ENCODE results near the gene PDPN. TPM values are rescaled to one million over a fixed set of nuclear protein-coding genes. Genes with fewer than 3 reads are reported as not detected.

Gene PDPN
- total and polyA plus RNA-seq, 9 of the 15 experiments (the other 6 are each of a cell fraction or from before 2014, with no cell fraction given): 0.11 TPM; not detected in 8

- TF ChIP-seq, protein P1, sequence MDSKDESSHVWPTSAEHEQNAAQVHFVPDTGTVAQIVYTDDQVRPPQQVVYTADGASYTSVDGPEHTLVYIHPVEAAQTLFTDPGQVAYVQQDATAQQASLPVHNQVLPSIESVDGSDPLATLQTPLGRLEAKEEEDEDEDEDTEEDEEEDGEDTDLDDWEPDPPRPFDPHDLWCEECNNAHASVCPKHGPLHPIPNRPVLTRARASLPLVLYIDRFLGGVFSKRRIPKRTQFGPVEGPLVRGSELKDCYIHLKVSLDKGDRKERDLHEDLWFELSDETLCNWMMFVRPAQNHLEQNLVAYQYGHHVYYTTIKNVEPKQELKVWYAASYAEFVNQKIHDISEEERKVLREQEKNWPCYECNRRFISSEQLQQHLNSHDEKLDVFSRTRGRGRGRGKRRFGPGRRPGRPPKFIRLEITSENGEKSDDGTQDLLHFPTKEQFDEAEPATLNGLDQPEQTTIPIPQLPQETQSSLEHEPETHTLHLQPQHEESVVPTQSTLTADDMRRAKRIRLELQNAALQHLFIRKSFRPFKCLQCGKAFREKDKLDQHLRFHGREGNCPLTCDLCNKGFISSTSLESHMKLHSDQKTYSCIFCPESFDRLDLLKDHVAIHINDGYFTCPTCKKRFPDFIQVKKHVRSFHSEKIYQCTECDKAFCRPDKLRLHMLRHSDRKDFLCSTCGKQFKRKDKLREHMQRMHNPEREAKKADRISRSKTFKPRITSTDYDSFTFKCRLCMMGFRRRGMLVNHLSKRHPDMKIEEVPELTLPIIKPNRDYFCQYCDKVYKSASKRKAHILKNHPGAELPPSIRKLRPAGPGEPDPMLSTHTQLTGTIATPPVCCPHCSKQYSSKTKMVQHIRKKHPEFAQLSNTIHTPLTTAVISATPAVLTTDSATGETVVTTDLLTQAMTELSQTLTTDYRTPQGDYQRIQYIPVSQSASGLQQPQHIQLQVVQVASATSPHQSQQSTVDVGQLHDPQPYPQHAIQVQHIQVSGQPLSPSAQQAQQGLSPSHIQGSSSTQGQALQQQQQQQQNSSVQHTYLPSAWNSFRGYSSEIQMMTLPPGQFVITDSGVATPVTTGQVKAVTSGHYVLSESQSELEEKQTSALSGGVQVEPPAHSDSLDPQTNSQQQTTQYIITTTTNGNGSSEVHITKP (IDR thresholded peaks at IDR 0.05; ENCODE audit: partially characterized antibody): no peak
- TF ChIP-seq ZNF436 (CRISPR knock-in tag; IDR thresholded peaks at IDR 0.05) (no peak), LARP7 (IDR thresholded peaks at IDR 0.05) (no peak), ZNF444 (CRISPR knock-in tag; IDR thresholded peaks at IDR 0.05) (no peak)
Observed at GRCh38 chr1:13549021-13549420, 34.6 kb upstream of the PDPN start (continued).

GRCh38 chr1:13549521-13549920 lies 34.1 kb upstream of the PDPN start:
- CTCF ChIA-PET (ENCODE audit: low intra/inter-chr PET ratio): no interaction called here
- Histone ChIP-seq H3K9me1 (ENCODE audit: control insufficient read depth, insufficient read depth, low read length) (no peaks in the 10 kb centered on the region), H3K27me3 (ENCODE audit: control insufficient read depth in 2 of 2, insufficient read depth in 2 of 2, low read length in 2 of 2) (peaks cover 5 to 37% of the 10 kb centered on the region in 2 experiments; a peak in 4 of 5 replicates), H3K9me3 (replicated peaks; ENCODE audit: control insufficient read depth, insufficient read depth, low read depth, low read length) (no peaks in the 10 kb centered on the region), H4K20me1 (replicated peaks; ENCODE audit: control insufficient read depth, insufficient read depth, low read length) (no peaks in the 10 kb centered on the region), H3K9ac (ENCODE audit: insufficient read depth in 1 of 2, low read depth in 2 of 2, low read length in 2 of 2) (no peak overlapping the region), H3K4me3 (no peak overlapping the region), H3K4me1 (replicated peaks in 1 of 2; ENCODE audit: control insufficient read depth in 2 of 2, insufficient read depth in 2 of 2, low read length in 2 of 2) (no peaks in the 10 kb centered on the region), H2AFZ (ENCODE audit: low read depth, low read length) (no peak overlapping the region), H3K79me2 (ENCODE audit: control insufficient read depth, insufficient read depth, low read length) (no peaks in the 10 kb centered on the region), H3K27ac (ENCODE audit: extremely low read depth, low read depth, low read length) (no peak overlapping the region), H3K36me3 (ENCODE audit: control insufficient read depth, insufficient read depth, low read length) (no peaks in the 10 kb centered on the region), H3K4me2 (ENCODE audit: insufficient read depth, low read length) (no peak overlapping the region)
- FAIRE-seq (no peak), ATAC-seq (no peak), DNase-seq (ENCODE audit: extremely low read depth in 1 of 4, low spot score in 3 of 4) (no peak)
- no TSS peak for BruUV-seq (replicated peaks)
- no peak for TF ChIP-seq TRIM28 (IDR thresholded peaks at IDR 0.05)
- no peak for TF ChIP-seq ZNF347 (CRISPR knock-in tag; IDR thresholded peaks at IDR 0.05; ENCODE audit: low read depth)
- TF ChIP-seq ADNP (tag; IDR thresholded peaks at IDR 0.05): no peak
- TF ChIP-seq ZNF318 (IDR thresholded peaks at IDR 0.05; ENCODE audit: borderline replicate concordance in 1 of 2, low read depth in 1 of 2): no peak
- no peak for TF ChIP-seq NUFIP1 (IDR thresholded peaks at IDR 0.05; ENCODE audit: partially characterized antibody)
- no peak for TF ChIP-seq ZNF77 (CRISPR knock-in tag; IDR thresholded peaks at IDR 0.05)
- no peak for TF ChIP-seq TBL1XR1 (IDR thresholded peaks at IDR 0.05; ENCODE audit: low read length in 2 of 2)
- intact Hi-C loops (cut with micrococcal nuclease): no loop called here
- 0% methylated on average over 3 of the region's 3 CpGs for WGBS (ENCODE audit: insufficient coverage, low coverage, missing lambda C conversion rate)
- in situ Hi-C loops (cut with MboI): no loop called here
- POLR2A ChIA-PET: interaction anchor here (0.6 to 0.8 kb wide), 2 partner anchors 11 to 1382 kb away, joined by 3 to 4 read pairs; no protein-coding TSS in a partner anchor

All from K562 (cell line).